GM11168 (cell line): ENCODE results near the gene RTEL1.

ENCODE experiments used
- in situ Hi-C: fragments of 300-500 bp; cut with MboI; formaldehyde crosslinking; loops from one replicate; pipeline ENCODE4 v1.12.0; 2022; ENCODE audit warnings: low sequenced_read_pairs; ENCODE audit not compliant: unreplicated experiment

Gene RTEL1

DNA sequence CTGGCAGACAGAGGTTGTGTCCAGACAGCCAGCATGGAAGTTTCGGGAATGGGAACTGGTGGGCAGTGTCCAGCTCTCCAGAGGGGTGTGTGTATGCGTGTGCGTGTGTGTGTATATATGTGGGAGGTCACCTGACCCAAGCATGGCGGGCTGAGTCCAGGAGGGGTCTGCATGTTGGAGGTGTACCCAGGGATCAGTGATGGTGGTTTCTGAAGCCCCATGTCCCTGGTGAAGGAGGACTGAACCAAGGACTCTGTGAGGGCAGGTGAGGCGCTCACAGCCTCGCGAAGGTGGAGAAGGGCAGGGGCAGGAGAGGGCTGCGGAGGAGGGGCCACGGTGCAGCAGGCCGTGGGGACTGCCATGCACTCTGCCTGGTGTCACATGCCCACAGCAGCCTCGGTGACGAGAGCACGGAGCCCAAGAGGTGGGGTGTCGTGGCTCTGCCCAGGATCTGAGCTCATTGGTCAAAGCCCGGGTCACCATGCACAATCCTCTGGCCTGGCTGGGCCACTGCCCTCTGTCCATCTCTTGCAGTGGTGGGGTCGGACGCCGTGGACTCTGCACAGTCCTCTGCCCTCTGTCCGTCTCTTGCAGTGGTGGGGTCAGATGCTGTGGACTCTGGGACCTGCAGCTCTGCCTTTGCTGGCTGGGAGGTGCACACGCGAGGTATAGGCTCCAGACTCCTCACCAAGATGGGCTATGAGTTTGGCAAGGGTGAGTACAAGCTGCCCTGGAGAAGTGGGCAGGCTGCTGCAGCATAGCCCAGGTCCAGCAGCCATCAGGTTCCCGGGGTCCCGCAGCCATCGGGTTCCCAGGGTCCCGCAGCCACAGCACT, 76.2 kb downstream of the RTEL1 start:
- in situ Hi-C loops: no loop called here

DNA sequence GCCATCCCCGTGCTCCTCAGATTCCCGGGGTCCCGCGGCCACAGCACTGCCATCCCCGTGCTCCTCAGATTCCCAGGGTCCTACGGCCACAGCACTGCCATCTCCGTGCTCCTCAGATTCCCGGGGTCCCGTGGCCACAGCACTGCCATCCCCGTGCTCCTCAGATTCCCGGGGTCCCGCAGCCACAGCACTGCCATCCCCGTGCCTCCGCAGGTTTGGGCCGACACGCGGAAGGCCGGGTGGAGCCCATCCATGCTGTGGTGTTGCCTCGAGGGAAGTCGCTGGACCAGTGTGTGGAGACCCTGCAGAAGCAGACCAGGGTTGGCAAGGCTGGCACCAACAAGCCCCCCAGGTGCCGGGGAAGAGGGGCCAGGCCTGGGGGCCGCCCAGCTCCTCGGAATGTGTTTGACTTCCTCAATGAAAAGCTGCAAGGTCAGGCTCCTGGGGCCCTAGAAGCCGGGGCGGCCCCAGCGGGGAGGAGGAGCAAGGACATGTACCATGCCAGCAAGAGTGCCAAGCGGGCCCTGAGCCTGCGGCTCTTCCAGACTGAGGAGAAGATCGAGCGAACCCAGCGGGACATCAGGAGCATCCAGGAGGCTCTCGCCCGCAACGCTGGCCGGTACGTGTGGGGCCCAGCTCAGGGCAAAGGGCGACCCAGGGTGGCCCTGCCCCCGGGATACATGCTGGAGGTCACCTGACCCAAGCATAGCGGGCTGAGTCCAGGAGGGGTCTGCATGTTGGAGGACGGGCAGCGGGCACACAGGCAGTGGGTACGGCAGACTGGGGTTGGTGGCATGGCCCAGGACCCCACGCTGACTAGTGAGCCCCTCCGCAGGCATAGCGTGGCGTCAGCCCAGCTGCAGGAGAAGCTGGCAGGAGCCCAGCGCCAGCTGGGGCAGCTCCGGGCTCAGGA, 77.1 kb downstream of the RTEL1 start:
- in situ Hi-C loops: no loop called here

DNA sequence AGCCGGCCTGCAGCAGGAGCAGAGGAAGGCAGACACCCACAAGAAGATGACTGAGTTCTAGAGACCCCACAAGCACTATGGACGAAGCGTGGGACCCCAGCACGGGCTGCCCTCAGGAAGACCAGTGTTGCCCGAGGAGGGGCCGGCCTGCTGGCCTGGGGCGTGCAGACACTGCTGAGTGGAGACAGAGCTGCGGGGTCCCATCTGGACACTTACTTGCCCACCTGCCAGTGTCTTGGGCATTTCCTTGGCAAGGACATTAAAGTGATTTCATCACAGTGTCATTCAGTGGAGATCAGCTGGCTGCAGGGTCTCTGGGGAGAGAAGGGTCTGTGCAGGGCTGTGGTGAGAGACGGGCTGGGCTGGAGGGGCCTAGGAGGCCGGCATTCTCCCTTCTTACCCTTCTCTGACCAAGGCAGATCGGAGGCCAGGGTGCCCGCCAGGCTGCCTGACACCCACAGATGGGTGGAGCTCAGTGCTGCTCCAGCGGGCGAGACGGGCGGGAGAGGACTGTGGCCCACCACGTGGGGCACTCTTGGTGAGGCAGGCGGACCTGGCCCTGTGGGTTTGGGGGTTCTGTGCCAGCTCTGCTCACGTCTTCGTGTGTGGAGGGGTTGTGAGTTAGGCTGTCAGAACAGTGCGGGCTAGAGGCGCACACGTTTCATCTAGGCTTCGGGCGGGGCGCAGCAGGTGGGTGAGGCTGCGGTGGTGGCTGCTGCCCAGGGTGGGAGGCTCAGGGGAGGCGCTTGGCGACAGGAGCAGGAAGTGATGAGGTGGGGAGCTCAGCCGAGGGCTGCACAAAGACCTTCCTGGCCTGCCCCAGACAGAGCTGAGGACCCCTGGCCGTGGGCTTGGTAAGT, 78.0 kb downstream of the RTEL1 start, which contains the start of gene LIME1:
Gene LIME1 (plus strand): TSS at position 806 of the 860 bp plus-strand sequence. CDS start 886 bp downstream, outside the sequence.
- in situ Hi-C loops: no loop called here

DNA sequence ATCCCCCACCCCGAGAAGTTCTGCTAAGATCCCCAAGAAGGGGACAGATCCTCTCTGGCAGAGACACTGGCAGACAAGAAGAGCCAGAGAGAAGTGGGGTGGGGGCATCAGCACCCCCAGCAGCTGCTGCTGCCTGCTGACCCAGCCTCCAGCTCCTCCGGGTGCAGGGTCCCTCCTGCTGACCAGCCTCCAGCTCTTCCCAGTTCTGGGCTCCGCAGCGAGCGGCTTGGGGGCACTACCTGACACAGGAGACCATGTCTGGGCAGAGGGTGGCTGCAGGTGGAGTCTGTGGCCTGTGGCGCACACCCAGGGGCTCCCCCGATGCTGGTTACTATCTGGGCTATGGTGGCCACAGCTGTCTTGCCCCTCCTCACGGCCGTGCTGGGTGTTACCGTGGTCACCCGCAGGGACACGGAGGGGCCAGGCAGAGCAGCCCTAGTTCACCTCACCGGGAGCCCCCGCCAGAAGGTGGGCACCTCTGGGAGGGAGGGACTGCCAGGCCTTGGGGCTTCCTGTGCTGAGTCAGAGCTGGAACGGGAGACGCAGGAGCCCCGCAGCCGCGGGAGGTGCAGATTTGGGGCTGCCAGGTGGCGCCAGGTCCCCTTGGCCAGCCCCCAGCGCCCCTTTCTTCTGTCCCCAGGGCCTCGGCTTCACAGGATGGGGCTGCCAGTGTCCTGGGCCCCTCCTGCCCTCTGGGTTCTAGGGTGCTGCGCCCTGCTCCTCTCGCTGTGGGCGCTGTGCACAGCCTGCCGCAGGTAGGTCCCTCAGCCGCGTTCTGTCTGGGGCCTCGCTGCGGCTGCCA, 79.0 kb downstream of the RTEL1 start:
- in situ Hi-C loops: no loop called here

DNA sequence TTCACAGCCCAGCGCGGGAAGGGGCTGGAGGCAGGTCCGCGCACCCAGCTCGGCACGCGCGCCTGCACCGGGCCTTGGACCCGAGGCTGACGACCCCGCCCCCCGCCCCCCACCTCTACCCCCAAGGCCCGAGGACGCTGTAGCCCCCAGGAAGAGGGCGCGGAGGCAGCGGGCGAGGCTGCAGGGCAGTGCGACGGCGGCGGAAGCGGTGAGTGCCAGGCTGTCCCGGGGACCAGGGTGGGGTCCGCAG, 79.5 kb downstream of the RTEL1 start:
- in situ Hi-C loops: no loop called here

DNA sequence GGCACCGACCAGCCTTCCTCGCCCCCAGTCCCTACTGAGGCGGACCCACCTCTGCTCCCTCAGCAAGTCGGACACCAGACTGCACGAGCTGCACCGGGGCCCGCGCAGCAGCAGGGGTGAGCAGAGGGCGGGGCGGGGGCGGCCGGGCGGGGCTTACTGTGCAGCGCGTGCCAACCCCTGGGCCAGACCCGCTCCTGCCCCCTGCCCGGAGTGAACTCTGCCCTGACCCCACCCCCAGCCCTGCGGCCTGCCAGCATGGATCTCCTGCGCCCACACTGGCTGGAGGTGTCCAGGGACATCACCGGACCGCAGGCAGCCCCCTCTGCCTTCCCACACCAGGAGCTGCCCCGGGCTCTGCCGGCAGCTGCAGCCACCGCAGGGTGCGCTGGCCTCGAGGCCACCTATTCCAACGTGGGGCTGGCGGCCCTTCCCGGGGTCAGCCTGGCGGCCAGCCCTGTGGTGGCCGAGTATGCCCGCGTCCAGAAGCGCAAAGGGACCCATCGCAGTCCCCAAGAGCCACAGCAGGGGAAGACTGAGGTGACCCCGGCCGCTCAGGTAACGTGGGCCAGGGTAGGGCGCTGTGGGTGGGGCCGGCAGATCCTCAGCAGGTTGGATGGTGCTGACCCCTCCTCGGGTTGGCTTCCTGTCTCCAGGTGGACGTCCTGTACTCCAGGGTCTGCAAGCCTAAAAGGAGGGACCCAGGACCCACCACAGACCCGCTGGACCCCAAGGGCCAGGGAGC, 80.0 kb downstream of the RTEL1 start:
- in situ Hi-C loops: no loop called here

DNA sequence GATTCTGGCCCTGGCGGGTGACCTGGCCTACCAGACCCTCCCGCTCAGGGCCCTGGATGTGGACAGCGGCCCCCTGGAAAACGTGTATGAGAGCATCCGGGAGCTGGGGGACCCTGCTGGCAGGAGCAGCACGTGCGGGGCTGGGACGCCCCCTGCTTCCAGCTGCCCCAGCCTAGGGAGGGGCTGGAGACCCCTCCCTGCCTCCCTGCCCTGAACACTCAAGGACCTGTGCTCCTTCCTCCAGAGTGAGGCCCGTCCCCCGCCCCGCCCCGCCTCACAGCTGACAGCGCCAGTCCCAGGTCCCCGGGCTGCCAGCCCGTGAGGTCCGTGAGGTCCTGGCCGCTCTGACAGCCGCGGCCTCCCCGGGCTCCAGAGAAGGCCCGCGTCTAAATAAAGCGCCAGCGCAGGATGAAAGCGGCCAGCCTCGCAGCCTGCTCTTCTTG, 80.6 kb downstream of the RTEL1 start:
- in situ Hi-C loops: no loop called here

DNA sequence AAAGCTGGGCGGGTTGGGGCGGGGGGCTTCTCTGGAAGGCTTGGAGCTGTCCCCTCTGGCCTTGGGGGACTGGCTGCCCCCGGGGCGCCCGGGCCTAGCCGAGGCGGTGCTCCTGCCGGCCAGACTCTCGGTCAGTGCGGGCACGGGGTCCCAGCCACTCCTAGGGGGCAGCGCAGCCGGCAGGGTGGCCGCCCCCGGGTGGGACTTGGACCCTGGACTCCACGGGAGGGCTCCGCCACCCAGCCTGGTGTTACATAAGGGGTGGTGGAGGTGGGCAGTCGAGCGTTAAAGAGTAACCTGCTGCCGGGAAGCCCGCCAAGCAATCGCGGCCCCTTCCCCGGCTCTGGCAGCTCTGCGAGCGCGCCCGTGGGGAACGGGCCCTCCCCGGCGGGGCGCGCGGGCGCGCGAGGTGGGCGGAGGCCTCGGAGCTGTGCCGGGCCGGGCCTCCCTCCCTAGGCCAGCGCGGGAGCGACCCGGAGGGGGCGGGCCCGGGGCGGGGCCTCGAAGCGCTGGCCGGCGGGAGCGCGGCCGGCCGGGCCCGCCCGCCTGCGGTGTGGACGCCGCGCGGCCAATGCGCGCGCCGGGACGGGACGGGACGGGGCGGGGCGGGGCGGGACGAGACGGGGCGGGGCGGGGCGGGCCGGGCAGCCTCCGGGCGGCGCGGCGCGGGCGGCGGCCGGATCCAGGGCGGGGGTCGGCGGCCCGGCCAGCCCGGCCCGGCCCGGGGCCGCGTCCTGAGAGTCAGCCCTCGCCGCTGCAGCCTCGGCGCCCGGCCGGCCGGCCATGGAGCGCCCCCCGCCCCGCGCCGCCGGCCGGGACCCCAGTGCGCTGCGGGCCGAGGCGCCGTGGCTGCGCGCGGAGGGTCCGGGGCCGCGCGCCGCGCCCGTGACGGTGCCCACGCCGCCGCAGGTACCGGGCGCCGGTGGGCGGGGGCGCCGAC, 81.3 kb downstream of the RTEL1 start, which contains the start of gene SLC2A4RG:
Gene SLC2A4RG (plus strand): TSS at position 647 of the 940 bp plus-strand sequence. CDS start 137 bp downstream, at position 784.
- in situ Hi-C loops: no loop called here

DNA sequence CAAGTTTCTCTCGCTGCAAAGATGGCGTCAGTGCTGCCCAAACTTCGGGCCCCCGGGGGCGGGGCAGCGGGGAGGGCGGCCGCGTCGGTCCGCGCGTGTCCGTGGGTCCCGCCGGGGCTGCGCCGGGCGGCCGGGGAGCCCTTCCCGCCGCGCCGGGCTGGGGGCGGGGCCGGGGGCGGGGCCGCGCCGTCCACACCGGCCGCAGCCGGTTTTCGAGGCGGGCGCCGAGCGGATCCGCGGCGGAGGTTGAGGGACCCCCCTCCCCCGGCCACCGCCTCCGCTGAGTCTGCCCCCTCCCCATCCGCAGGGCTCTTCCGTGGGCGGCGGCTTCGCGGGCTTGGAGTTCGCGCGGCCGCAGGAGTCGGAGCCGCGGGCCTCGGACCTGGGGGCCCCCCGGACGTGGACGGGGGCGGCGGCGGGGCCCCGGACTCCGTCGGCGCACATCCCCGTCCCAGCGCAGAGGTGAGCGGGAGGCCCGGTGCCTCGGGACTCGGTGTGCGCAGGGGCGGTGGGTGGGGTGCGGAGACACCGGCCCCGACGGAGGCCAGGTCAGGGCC, 82.0 kb downstream of the RTEL1 start:
- in situ Hi-C loops: no loop called here

DNA sequence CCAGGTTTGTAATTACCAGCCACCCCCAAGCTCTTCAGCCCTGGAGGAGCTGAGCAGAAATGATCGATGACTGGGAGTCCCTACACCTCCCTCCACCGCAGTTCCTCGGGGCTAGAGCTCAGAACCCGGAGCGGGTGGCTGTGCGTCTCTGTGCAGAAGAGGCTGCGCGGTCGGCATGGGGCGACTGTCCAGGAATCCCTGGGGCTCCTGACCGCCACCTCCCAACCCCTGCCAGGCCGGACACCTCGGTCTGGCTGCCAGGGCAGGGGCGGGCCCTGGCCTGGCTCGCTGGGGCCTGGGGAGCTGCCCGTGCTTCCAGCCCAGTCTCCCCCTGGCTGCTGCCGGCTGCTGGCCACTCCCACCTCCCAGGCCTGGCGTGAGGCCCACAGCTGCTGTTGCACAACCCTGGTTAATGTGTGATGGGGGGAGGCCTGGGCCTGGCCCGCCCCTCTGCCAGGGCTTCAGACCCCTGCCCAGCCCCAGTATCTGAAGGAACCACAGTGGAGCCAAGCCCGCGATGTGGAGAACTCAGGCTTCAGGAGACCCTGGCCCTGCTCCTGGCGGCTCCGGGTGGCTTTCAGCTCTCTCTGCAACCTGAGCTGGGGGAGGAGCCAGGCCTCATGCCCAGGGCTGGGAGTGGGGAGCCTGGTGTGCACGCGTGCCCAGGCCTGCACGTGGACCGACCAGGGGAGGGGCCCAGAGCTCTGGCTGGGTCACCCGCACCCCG, 82.7 kb downstream of the RTEL1 start:
- in situ Hi-C loops: no loop called here

DNA sequence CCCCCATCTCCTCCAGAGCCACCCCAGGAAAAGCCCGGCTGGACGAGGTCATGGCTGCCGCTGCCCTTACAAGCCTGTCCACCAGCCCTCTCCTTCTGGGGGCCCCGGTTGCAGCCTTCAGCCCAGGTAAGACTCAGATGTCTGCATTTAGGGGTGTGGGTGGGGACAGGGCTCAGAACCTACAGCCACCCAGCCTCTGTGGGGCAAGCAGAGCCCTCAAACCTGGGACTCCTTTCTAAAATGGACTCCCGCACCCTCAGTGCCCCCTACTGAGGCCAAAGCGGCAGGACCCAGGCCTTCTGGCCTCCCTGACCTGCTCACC, 83.2 kb downstream of the RTEL1 start:
- in situ Hi-C loops: no loop called here

DNA sequence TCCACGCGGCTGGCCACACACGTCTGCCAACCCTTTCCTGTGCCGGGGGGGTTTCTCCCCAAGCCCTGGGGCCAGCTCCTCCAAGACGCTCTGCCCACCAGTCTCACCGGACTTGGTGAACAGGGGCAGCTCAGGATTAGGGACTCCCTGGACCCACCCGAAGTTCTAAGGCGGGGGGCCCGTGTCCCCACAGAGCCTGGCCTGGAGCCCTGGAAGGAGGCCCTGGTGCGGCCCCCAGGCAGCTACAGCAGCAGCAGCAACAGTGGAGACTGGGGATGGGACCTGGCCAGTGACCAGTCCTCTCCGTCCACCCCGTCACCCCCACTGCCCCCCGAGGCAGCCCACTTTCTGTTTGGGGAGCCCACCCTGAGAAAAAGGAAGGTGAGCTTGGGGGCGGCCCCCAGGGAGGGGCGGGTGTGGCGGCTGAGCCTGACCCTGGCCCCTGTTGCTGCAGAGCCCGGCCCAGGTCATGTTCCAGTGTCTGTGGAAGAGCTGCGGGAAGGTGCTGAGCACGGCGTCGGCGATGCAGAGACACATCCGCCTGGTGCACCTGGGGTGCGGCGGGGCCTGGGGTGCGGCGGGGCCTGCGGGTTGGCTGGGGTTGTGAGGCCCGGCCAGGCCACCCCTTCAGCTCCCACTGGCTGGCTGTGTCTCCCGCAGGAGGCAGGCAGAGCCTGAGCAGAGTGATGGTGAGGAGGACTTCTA, 83.7 kb downstream of the RTEL1 start:
- in situ Hi-C loops: no loop called here

DNA sequence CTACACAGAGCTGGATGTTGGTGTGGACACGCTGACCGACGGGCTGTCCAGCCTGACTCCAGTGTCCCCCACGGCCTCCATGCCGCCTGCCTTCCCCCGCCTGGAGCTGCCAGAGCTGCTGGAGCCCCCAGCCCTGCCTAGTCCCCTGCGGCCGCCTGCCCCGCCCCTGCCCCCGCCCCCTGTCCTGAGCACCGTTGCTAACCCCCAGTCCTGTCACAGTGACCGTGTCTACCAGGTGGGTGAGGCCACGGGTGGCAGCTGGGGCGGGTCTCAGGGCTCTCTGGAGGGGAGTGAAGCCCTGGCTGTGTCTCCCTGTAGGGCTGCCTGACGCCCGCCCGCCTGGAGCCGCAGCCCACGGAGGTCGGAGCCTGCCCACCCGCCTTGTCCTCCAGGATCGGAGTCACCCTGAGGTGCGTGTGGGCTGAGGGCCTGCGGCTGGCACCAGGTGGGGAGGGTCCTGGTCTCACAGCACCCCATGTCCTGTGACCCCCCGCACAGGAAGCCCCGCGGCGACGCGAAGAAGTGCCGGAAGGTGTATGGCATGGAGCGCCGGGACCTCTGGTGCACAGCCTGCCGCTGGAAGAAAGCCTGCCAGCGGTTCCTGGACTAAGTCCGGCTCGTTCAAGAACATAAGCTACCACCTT, 84.4 kb downstream of the RTEL1 start:
- in situ Hi-C loops: no loop called here

DNA sequence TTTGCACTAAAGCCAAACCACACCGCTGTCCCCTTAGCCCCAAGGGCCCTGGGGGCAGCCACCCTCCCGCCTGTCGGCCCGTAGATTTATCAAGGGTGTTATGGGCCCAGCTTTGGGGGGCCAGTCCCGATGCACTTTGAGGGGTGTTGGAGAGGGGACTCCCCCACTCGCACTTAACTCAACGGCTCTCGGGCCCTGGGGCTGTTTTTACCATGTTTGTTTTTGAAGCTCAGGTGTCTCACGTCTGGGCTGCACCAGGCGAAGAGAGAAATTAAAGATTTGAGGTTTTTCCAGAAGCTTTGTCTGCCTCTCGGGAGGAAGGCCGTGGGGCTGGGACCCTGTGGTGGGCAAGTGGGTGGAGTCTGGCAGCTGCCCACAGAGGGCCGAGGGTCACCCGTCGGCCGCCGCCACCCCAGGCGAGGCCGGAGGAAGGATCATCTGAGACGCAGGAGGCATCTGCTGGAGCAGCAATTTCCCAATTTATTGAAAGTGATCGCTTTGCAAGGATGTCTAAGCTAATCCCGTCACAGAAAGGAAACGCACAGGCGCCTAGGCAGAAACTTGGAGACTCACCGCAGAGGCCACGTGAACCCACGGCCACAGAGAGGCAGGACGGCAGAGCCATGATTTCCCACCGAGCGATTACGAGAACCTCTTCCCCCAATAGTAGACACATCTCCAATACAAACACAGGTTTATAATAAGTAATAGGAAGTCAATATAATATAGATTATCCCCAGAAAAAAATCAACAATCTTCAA, 85.3 kb downstream of the RTEL1 start:
- in situ Hi-C loops: no loop called here

DNA sequence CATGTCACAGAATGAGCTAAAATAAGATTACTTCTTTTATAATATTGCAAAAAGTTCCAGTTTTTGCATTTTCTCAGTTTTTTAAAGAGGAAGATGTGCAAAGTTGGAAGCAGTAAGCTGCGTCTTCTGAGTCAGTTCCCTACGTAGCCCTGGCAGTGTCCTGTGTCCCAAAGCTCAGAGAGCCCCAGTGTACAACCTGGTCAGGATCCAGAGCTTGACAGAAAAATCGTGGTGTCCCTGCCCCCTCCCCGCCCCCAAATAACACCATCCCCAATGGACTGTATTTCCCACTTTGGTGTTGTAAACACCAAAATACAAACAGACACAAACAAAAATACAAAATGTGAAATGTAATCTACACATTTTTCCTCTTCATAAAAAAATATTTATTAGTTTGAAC, 86.0 kb downstream of the RTEL1 start:
- in situ Hi-C loops: no loop called here
